Right lobe of liver (tissue), 6 donors: ENCODE measurements around the gene GPRC5C. TPM values are rescaled to one million over a fixed set of nuclear protein-coding genes. Genes with fewer than 3 reads are reported as not detected.

ENCODE experiments used
- ATAC-seq, 4 donors: fragments of 200-7000 bp; cut with Tn5 transposase; one replicate each; pipeline ENCODE4 v1.9.1; 2020; ENCODE audit warnings: mild to moderate bottlenecking in 4 of 4, moderate library complexity in 4 of 4
- DNase-seq, 3 donors: peaks; one replicate each; pipeline ENCODE4 v3.0.0-alpha.2; 2020
- H3K27ac ChIP-seq, 3 donors: fragments of 200-600 bp; one replicate each; pipeline ENCODE4 v1.8.0; 2022
- H3K27me3 ChIP-seq, 2 donors: fragments of 200-600 bp; one replicate each; pipeline ENCODE4 v1.8.0; 2022
- H3K36me3 ChIP-seq, 4 donors: fragments of 200-600 bp; sonication (generic) in 1 of 4; one replicate each; pipeline versions ENCODE4 v1.5.1 to v1.8.0; 2017 to 2022; ENCODE audit warnings: control low read depth in 1 of 4
- H3K4me1 ChIP-seq, 4 donors: fragments of 200-600 bp; sonication (generic) in 1 of 4; one replicate each; pipeline versions ENCODE4 v1.5.1 to v1.8.0; 2017 to 2022; ENCODE audit warnings: control low read depth in 1 of 4
- H3K4me3 ChIP-seq, 3 donors: fragments of 200-600 bp; one replicate each; pipeline ENCODE4 v1.8.0; 2022
- H3K9me3 ChIP-seq, 4 donors: fragments of 200-600 bp; sonication (generic) in 1 of 4; one replicate each; pipeline versions ENCODE4 v1.5.1 to v1.8.0; 2017 to 2022; ENCODE audit warnings: control low read depth in 1 of 4
- POLR2A ChIP-seq: fragments of 450-650 bp; IDR thresholded peaks from one replicate; pipeline ENCODE4 v1.6.1; 2017; ENCODE audit warnings: antibody characterized with exemption, mild to moderate bottlenecking
- WGBS: methylation state at CpG from one replicate; pipeline ENCODE4 v1.1.6; 2018; ENCODE audit warnings: low coverage, low lambda C conversion rate; ENCODE audit not compliant: insufficient coverage; ENCODE audit errors: missing lambda C conversion rate; 5-methylcytosine and 5-hydroxymethylcytosine counted together
- intact Hi-C, 2 donors: fragments of 100-400 bp; cut with DNase I; formaldehyde crosslinking; loops; one replicate each; pipeline versions ENCODE4 v1.11.2 to v1.14.1; 2022
- total RNA-seq, 6 experiments: library from RNA; depleted of rRNA in 2 of 6; stranded (reverse); fragments of >200 nt in 2 of 6; fragmentation: NEBNext Ultra II Directional in 3 of 6; extraction: Animal tissue kit (Norgen Biotek cat#: 25700) in 3 of 6; gene quantifications; one replicate each; pipeline versions ENCODE4 v1.1.0 to v1.2.4, GENCODE V29; 2016 to 2023
- TF ChIP-seq, protein P1 (sequence below), 4 donors: fragments of 200-600 bp in 3 of 4; fragments of 450-650 bp in 1 of 4; IDR thresholded peaks; one replicate each; pipeline versions ENCODE4 v1.5.1 to v1.8.0; 2016 to 2022; ENCODE audit warnings: antibody characterized with exemption in 4 of 4, mild to moderate bottlenecking in 2 of 4
- donor health status: DM: no; HTN: yes; CAD: no.
- donor health status: DM: no; HTN: no; CAD: no.
- donor health status: DM: no; HTN: no; CAD: no.
- donor health status: DM: no; HTN: yes; CAD: no.
- donor health status: DM: no; HTN: yes; CAD: no.

GPRC5C gene
- total RNA-seq, 6 experiments from 2014 or later, result 120 to 215 (median 131) TPM

DNA sequence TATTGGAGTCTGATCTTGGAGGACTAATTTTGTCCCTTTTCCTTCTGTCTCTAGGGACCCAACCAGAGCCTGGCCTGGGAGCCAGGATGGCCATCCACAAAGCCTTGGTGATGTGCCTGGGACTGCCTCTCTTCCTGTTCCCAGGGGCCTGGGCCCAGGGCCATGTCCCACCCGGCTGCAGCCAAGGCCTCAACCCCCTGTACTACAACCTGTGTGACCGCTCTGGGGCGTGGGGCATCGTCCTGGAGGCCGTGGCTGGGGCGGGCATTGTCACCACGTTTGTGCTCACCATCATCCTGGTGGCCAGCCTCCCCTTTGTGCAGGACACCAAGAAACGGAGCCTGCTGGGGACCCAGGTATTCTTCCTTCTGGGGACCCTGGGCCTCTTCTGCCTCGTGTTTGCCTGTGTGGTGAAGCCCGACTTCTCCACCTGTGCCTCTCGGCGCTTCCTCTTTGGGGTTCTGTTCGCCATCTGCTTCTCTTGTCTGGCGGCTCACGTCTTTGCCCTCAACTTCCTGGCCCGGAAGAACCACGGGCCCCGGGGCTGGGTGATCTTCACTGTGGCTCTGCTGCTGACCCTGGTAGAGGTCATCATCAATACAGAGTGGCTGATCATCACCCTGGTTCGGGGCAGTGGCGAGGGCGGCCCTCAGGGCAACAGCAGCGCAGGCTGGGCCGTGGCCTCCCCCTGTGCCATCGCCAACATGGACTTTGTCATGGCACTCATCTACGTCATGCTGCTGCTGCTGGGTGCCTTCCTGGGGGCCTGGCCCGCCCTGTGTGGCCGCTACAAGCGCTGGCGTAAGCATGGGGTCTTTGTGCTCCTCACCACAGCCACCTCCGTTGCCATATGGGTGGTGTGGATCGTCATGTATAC, 8.0 kb downstream of the GPRC5C start:
- ATAC-seq (peak; percentile 14 to 52 (median 25)), DNase-seq (peak; percentile 70 to 93 (median 91))
- no peak overlapping the region for H3K4me3 ChIP-seq
- H3K27me3 ChIP-seq, result no peaks in the 10 kb centered on the region
- intact Hi-C loops, result no loop called here
- WGBS, result 31% methylated on average over 12 of the region's 31 CpGs
- H3K4me1 ChIP-seq, result peaks cover 0 to 94% (median 41%) of the 10 kb centered on the region in 4 donors
- TF ChIP-seq, protein P1, sequence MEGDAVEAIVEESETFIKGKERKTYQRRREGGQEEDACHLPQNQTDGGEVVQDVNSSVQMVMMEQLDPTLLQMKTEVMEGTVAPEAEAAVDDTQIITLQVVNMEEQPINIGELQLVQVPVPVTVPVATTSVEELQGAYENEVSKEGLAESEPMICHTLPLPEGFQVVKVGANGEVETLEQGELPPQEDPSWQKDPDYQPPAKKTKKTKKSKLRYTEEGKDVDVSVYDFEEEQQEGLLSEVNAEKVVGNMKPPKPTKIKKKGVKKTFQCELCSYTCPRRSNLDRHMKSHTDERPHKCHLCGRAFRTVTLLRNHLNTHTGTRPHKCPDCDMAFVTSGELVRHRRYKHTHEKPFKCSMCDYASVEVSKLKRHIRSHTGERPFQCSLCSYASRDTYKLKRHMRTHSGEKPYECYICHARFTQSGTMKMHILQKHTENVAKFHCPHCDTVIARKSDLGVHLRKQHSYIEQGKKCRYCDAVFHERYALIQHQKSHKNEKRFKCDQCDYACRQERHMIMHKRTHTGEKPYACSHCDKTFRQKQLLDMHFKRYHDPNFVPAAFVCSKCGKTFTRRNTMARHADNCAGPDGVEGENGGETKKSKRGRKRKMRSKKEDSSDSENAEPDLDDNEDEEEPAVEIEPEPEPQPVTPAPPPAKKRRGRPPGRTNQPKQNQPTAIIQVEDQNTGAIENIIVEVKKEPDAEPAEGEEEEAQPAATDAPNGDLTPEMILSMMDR (IDR thresholded peaks at IDR 0.05), result no peak
- no peak for TF ChIP-seq POLR2A
- peaks cover 0 to 11% (median 3%) of the 10 kb centered on the region in 4 donors for H3K36me3 ChIP-seq
- H3K9me3 ChIP-seq, result no peaks in the 10 kb centered on the region
- H3K27ac ChIP-seq, result peak overlapping the region; percentile 35 to 99 (median 79)

DNA sequence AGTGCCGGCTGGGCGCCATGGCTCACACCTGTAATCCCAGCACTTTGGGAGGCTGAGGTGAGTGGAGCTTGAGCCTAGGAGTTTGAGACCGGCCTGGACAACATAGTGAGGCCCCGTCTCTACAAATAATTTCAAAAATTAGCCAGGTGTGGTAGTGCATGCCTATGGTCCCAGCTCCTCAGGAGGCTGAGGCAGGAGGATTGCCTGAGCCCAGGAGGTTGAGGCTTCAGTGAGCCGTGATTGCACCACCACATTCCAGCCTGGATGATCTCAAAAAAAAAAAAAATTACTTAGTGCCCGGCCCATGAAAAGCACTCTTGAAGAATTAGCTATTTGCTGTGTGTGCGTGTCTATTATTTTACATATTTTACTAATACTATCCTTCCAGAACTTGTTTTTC, 9.6 kb downstream of the GPRC5C start:
- H3K4me3 ChIP-seq, result no peak overlapping the region
- H3K9me3 ChIP-seq, result no peaks in the 10 kb centered on the region
- H3K36me3 ChIP-seq, result peaks cover 0 to 11% (median 3%) of the 10 kb centered on the region in 4 donors
- ATAC-seq (no peak), DNase-seq (no peak)
- H3K27me3 ChIP-seq, result no peaks in the 10 kb centered on the region
- no peak for TF ChIP-seq POLR2A
- TF ChIP-seq, protein P1 (IDR thresholded peaks at IDR 0.05), result no peak
- peak overlapping the region in 1 of 3 donors; percentile 99 for H3K27ac ChIP-seq
- intact Hi-C loops, result no loop called here
- 78% methylated on average over 5 of the region's 7 CpGs for WGBS
- H3K4me1 ChIP-seq, result peaks cover 0 to 94% (median 43%) of the 10 kb centered on the region in 4 donors

DNA sequence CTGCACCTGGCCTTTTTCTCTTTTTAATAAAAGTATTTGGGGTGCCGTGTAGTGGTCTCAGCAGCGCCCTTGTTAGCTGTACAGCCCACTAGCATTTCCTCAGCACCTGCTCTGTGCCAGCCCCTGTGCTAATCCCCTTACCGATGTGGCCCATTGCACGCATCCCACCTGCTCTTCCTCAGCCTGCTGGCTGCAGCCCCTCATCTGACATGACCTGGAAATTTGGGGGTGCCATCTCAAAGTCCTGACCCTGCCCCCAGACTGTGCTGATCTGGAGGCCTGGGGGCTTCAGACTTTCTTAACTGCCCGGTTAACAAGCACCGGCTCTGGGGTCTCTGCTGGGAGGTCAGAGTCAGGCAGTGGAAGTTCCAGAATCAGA, 10.4 kb downstream of the GPRC5C start:
- TF ChIP-seq, protein P1 (IDR thresholded peaks at IDR 0.05), result no peak
- no peak for TF ChIP-seq POLR2A
- peak overlapping the region; percentile 83 to 99 (median 88) for H3K27ac ChIP-seq
- DNase-seq, result no peak
- H3K27me3 ChIP-seq, result no peaks in the 10 kb centered on the region
- H3K4me1 ChIP-seq, result peaks cover 0 to 94% (median 44%) of the 10 kb centered on the region in 4 donors
- no peaks in the 10 kb centered on the region for H3K9me3 ChIP-seq
- no peak for ATAC-seq
- peak overlapping the region in 1 of 3 donors; percentile 53 for H3K4me3 ChIP-seq
- H3K36me3 ChIP-seq, result peaks cover 0 to 11% (median 3%) of the 10 kb centered on the region in 4 donors
- intact Hi-C loops, result no loop called here
- 46% methylated on average over 3 of the region's 6 CpGs for WGBS

DNA sequence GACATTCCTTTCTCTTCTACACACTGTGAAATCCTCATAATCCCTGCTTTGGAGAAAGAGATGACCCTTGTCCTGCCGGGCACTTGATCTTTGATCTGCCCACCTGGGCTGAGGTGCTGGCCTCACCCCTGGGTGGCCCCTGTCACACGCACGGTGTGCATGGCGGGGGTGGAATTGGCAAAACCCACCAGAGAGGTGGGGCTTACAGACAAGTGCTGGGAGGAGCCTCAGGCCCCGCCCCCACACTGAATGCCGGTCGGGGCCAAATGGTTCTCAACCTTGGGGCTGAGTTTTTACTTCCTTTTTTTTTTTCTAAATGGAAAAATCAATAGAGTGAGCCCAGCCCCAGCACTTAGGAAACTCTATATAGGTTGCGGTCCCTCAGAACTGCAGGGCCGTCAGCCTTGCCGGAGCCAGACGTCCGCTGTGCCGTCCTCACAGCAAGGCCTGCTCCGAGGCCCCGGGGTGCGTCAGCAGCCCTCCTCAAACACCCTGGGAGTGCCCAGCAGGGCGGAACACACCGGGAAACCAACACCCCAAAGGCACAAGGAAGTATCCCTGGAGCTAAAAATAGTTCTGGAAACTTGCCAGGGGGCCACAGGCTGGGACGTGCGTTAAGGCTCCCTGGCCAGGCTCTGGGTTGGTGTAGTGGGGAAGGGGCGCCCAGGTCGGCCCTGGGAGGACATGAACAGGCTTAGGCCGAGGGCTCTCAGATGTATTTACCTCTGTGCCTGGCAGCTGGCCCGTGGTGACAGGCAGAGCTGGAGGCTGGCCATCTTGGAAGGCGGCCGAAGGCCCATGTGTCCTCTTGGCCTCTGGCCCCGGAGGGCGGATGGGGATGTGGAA, 11.0 kb downstream of the GPRC5C start:
- peak; percentile 93 to 98 (median 97) for DNase-seq
- H3K4me1 ChIP-seq, result peaks cover 0 to 94% (median 43%) of the 10 kb centered on the region in 4 donors
- intact Hi-C loops, result no loop called here
- H3K9me3 ChIP-seq, result no peaks in the 10 kb centered on the region
- peak overlapping the region; percentile 83 to 99 (median 88) for H3K27ac ChIP-seq
- H3K4me3 ChIP-seq, result peak overlapping the region; percentile 22 to 53 (median 51)
- ATAC-seq, result peak; percentile 54 to 76 (median 69)
- TF ChIP-seq POLR2A, result peak; percentile 92
- TF ChIP-seq, protein P1 (IDR thresholded peaks at IDR 0.05), result no peak
- WGBS, result 13% methylated on average over 10 of the region's 28 CpGs
- H3K36me3 ChIP-seq, result peaks cover 0 to 11% (median 3%) of the 10 kb centered on the region in 4 donors
- no peaks in the 10 kb centered on the region for H3K27me3 ChIP-seq
